Measurements from ENCODE around the gene MEIS2.

The MEIS2 gene

GRCh38 chr15:37041042-37041441, 59.3 kb downstream of the MEIS2 start:
- DNase-seq (ENCODE audit: low read depth in 2 of 2), result no peak

DNA sequence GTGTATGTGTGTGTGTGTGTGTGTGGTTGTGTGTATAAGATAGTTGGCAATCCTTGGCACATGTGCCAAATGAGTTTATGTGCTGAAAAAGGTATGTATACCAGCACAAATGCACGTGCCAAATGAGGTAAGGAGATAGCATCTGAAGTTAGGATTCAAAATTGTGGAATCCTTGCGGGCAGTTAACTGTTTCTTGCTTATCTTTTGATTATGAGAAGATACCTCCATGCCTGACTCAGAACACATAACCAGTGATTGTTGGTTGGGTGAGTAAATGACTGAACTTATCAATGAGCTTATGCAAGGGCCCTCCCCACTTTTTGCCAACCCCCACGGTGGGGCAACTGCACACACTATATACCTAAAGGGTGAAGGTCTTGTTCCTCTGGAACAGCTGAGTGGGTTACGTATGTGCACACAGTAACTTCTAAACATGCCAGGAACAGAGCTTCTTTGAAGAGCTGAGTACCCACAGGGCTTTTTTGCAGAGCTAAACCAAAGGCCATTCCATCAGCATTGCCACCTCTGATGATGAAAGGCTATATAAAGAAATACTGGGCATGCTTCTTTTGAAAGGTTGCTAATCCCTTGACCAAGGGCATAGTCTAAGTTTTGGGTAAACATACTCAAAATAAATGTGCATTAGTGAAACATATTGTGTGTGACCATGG, 60.1 kb downstream of the MEIS2 start:
- DNase-seq (ENCODE audit: low read depth in 2 of 2), result no peak

DNA sequence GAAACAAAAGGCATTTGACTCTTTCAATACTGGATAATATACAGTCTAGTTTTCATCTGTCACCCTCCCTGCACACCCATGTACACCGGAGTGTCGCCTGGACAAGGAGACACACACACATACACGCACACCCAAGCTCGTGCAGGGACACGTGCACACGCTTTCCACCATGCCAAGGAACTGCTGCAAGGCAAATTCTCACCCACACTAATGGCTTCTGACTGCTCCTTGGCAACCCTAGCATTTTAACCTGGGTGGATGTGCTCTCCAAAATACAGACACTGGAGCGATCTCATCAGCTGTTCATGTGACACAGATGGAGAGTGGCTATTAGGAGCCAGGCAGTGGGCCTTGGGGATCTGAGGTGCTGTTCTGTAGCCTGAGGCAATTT, 61.6 kb downstream of the MEIS2 start:
- no peak for DNase-seq (ENCODE audit: low read depth in 2 of 2)

DNA sequence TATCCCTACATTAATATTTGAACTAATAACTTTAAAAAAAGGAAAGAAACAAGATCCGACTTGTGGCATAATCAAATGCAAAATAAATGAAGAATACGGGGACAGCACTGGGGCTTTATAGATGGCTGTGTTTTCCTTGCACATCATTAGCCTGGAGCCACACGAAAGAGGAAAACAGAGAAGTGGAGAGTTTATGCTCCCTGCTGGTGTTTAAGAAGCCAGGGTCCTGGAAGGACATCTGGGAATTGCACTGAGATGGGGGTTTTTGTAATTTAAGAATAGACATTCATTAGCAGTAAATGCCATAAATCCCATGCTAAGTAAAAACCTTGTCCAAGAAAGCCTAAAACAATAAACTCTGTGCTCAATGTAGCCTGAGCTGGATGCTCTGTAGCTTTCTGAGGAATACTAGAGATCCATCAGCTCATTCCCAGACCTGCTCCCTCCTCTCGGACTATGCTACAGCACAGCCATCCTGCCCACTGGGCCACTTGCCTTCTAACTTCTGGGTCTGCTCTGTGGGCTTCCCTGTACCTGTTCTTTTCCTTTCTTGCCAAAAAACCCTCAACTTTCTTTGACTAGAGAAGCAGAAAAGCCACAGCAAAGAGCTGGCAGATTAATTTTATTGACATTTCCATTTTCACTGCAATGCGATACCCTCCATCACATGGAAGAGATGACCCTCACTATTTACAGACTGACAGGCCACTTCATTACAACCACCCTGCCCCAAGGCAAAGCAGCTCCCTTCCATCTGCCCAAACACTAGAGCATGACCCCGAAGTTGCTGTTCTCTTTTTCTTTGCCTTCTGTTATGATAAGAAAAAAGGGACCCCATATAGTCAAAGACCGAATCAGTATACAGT, 62.3 kb downstream of the MEIS2 start:
- no peak for DNase-seq (ENCODE audit: low read depth in 2 of 2)

GRCh38 chr15:37037071-37037655, 63.2 kb downstream of the MEIS2 start:
- DNase-seq (ENCODE audit: low read depth in 2 of 2), result no peak

- DNase-seq (ENCODE audit: low read depth in 2 of 2), result no peak
These were observed 65.3 kb downstream of the MEIS2 start for GRCh38 chr15:37034835-37035748.

GRCh38 chr15:37034392-37034791, 66.0 kb downstream of the MEIS2 start:
- no peak for DNase-seq (ENCODE audit: low read depth in 2 of 2)

DNA sequence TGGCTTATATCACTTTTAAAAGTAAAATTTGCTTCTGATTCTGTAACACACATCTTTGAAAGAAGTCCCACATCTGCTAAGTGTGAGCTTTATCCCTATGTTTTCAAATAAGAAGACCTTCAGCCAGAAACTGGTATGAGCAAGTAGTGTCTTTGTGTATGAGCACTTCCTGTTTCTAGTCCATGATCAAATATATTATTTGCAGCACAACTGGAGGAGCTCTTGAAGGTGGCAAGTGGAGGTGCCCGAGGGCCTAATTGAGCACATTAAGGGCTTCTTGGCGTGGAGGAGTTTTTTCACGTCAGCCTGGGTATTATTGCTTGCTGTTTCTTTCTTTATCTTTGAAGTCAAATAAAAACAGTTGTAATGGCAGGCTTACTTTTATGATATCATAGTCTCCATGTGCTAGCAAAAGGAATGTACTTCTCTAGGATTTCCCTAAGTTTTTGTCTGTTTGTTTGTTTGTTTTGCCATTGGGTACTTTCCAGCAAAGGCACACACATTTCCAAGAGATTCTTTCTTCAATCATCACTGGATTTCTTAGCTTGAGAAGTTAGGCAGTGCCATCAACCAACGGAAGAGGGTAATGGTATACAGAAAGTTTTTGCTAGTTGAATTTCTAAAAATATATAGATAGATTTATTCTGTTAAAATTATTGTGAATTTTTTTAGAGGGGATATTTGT, 68.1 kb downstream of the MEIS2 start:
- no peak for DNase-seq (ENCODE audit: low read depth in 2 of 2)

DNA sequence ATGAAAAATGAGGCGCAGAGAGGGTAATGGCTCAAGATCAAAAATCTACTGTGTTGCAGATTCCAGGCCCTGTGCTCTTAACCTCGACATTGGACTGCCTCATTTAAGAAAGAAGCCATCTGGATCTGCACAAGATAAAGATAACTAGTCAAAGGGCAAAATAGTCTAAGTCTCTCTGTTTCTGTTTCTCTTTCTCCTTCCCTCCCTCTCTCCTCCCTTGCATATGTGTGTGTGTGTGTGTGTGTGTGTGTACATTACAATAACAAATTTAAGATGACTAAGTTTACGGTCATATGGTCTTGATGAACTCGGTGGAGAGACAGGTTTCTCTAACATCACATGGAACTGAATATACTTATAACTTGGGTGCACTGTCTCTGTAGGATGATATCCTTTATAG, 69.2 kb downstream of the MEIS2 start:
- no peak for DNase-seq (ENCODE audit: low read depth in 2 of 2)

GRCh38 chr15:37028625-37029296, 71.6 kb downstream of the MEIS2 start:
- DNase-seq (ENCODE audit: low read depth in 2 of 2), result no peak

DNA sequence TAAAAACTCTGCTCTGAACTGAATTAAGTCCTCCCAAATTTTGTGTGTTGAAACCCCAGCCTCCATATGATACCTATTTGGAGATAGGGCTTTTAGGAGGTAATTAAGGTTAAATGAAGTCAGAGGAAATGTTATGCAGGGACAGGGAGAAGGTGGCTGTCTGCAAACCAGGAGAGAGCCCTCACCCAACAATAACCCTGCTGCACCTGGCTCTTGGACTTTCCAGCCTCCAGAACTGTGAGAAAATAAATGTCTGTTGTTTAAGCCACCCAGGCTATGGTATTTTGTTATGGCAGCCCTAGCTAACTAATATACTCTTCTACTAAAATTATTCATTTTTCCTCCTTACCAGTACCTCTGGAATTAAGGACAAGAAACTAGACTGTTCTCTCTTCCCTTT, 79.5 kb downstream of the MEIS2 start:
- DNase-seq (ENCODE audit: low read depth in 2 of 2), result no peak

- DNase-seq (ENCODE audit: low read depth in 2 of 2), result no peak
These were observed 80.6 kb downstream of the MEIS2 start for GRCh38 chr15:37019479-37020433.

GRCh38 chr15:37017031-37017625, 83.2 kb downstream of the MEIS2 start:
- DNase-seq (ENCODE audit: low read depth in 2 of 2), result no peak

GRCh38 chr15:37016231-37016630, 84.1 kb downstream of the MEIS2 start:
- no peak for DNase-seq (ENCODE audit: low read depth in 2 of 2)

DNA sequence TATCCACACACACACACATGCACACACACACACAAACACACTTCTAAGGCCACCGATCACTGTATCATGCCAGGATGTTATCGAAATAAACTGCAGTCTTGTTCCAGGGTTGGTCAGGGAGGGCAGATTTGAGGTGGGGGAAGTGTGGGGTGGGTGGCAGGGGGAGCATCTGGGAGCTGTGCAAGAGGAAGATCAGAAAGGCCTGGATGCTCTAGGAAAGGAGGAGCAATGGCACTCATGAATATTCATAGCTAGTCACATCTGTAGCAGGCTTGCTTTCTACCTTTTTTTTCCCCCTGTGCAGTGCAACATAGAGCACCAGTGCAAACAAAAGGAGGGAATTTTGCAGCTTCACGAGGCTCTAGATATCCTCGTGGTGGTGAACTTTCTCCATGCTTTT, 84.9 kb downstream of the MEIS2 start:
- no peak for DNase-seq (ENCODE audit: low read depth in 2 of 2)

GRCh38 chr15:37015035-37015434, 85.3 kb downstream of the MEIS2 start:
- no peak for DNase-seq (ENCODE audit: low read depth in 2 of 2)

DNA sequence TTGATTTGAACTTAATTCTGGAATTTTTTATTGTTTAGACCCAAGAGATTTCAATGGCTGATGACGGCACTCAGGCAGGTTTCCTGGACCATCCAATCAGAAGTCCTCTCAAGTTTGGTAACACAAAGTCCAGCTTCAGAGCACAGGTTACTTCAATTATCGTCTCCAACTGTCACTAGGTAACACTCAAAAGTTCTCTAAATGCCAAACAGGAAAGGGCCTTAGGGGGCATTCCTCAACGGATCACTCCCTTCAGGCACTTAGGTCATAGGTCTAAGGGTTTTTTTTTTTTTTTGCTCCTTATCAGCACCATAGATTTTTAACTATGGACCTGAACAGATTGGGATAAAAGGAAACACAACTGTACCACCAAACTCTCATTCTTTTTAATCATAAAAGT, 85.8 kb downstream of the MEIS2 start:
- DNase-seq (ENCODE audit: low read depth in 2 of 2), result no peak

DNA sequence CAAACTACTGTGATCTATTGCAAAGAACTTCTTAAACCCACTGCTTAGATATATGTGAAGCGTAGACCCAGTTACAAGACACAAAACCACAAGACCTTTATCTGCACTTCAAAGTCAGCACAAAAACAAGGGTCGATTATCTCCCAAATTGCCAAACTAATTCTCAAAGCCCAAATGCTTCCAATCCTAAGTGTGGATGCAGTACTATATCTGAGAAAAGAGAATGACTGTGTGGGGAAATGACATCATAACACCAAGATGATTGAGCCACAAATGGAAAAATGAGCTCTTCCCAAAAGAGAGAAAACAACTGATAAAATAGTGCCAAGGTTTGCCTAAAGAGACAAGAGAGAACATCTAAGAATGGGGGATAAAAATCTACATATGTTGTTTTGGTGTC, 86.2 kb downstream of the MEIS2 start:
- DNase-seq (ENCODE audit: low read depth in 2 of 2), result no peak

DNA sequence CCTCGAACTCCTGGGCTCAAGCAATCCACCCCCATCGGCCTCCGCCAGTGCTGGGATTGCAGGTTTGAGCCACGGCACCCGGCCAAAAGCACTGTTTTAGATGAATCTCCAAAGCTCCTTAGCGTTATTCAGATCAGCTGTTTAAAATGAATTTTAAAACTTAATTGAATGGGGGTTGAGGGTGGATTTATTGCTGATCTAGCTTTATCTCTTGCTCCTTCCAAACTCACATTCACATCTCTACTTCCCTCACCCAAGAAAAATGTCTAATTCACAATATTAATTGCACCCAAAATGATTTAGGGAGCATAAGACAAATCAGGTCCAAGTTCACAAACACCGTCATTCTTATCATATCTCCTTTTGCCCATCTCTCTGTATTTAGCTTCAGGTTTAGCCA, 89.8 kb downstream of the MEIS2 start:
- no peak for DNase-seq (ENCODE audit: low read depth in 2 of 2)

Data from stimulated activated CD4-positive, alpha-beta T cell treated with anti-CD3 and anti-CD28 coated beads, Interleukin-1b, Interleukin-23, amount 100 ng/mL, for 4 hours (primary cell).